Hepatocyte (in vitro differentiated cells): Measurements from ENCODE around the gene ENOX1. TPM values are rescaled to one million over a fixed set of nuclear protein-coding genes. Genes with fewer than 3 reads are reported as not detected.

Experiments used
- DNase-seq: peaks from one replicate; pipeline ENCODE4 v3.0.0-alpha.2; 2016; ENCODE audit warnings: low spot score
- H2AFZ ChIP-seq: fragments of 200-600 bp; sonication (generic); 2 replicates; pipeline ENCODE4 v1.6.0; 2016; ENCODE audit warnings: antibody characterized with exemption, mild to moderate bottlenecking
- H3K27ac ChIP-seq: fragments of 200-600 bp; sonication (generic); 2 replicates; pipeline ENCODE4 v1.5.1; 2016; ENCODE audit warnings: mild to moderate bottlenecking
- H3K27me3 ChIP-seq: fragments of 200-600 bp; sonication (generic); 2 replicates; pipeline ENCODE4 v1.6.1; 2016
- H3K36me3 ChIP-seq: fragments of 200-600 bp; sonication (generic); replicated peaks from 2 replicates; pipeline ENCODE4 v1.5.1; 2016; ENCODE audit warnings: low read depth; ENCODE audit not compliant: insufficient read depth
- H3K4me1 ChIP-seq: fragments of 200-600 bp; sonication (generic); 2 replicates; pipeline ENCODE4 v1.5.1; 2016; ENCODE audit warnings: mild to moderate bottlenecking, moderate library complexity; ENCODE audit not compliant: insufficient read depth
- H3K4me2 ChIP-seq: fragments of 200-600 bp; sonication (generic); 2 replicates; pipeline ENCODE4 v1.6.0; 2016
- H3K4me3 ChIP-seq: fragments of 200-600 bp; sonication (generic); 2 replicates; pipeline ENCODE4 v1.5.1; 2016; ENCODE audit warnings: mild to moderate bottlenecking
- H3K79me2 ChIP-seq: fragments of 200-600 bp; sonication (generic); 2 replicates; pipeline ENCODE4 v1.6.0; 2017; ENCODE audit warnings: mild to moderate bottlenecking
- H3K9me2 ChIP-seq: fragments of 200-600 bp; sonication (generic); replicated peaks from 2 replicates; pipeline ENCODE4 v1.6.0; 2017; ENCODE audit warnings: mild to moderate bottlenecking; ENCODE audit not compliant: insufficient read depth
- H3K9me3 ChIP-seq: fragments of 200-600 bp; sonication (generic); 2 replicates; pipeline ENCODE4 v1.5.1; 2016; ENCODE audit warnings: low read depth, mild to moderate bottlenecking
- H4K20me1 ChIP-seq: fragments of 200-600 bp; sonication (generic); 2 replicates; pipeline ENCODE4 v1.6.0; 2016; ENCODE audit warnings: mild to moderate bottlenecking; ENCODE audit not compliant: insufficient read depth, poor library complexity, severe bottlenecking
- EZH2 ChIP-seq: fragments of 200-600 bp; sonication (generic); IDR thresholded peaks from 2 replicates; pipeline ENCODE4 v1.6.1; 2016; ENCODE audit warnings: antibody characterized with exemption, mild to moderate bottlenecking, borderline replicate concordance
- EZH2phosphoT487 ChIP-seq: fragments of 200-600 bp; sonication (generic); IDR thresholded peaks from one replicate; pipeline ENCODE4 v1.6.1; 2018; ENCODE audit warnings: antibody characterized with exemption, mild to moderate bottlenecking, low read depth, moderate library complexity; ENCODE audit not compliant: unreplicated experiment, severe bottlenecking
- WGBS: methylation state at CpG from one replicate; pipeline ENCODE4 v1.1.6; 2016; ENCODE audit warnings: low lambda C conversion rate; ENCODE audit errors: missing lambda C conversion rate; 5-methylcytosine and 5-hydroxymethylcytosine counted together
- polyA plus RNA-seq: library from polyadenylated mRNA; unstranded; fragments of >200 nt; fragmentation: Nextera tagmentation; extraction: Ambion mirVana; gene quantifications from 2 replicates; pipeline ENCODE4 v1.2.1, GENCODE V29; 2016
- total RNA-seq: library from RNA; depleted of rRNA; stranded (reverse); fragments of >200 nt; gene quantifications from 2 replicates; pipeline ENCODE4 v1.2.3, GENCODE V29; 2014
- TF ChIP-seq, protein P1 (sequence below): fragments of 200-600 bp; sonication (generic); IDR thresholded peaks from 2 replicates; pipeline ENCODE4 v1.5.1; 2016; ENCODE audit warnings: antibody characterized with exemption, mild to moderate bottlenecking; ENCODE audit not compliant: poor library complexity

The ENOX1 gene
- total and polyA plus RNA-seq, 2 experiments from 2014 or later, result 2.4 to 4.0 TPM

DNA sequence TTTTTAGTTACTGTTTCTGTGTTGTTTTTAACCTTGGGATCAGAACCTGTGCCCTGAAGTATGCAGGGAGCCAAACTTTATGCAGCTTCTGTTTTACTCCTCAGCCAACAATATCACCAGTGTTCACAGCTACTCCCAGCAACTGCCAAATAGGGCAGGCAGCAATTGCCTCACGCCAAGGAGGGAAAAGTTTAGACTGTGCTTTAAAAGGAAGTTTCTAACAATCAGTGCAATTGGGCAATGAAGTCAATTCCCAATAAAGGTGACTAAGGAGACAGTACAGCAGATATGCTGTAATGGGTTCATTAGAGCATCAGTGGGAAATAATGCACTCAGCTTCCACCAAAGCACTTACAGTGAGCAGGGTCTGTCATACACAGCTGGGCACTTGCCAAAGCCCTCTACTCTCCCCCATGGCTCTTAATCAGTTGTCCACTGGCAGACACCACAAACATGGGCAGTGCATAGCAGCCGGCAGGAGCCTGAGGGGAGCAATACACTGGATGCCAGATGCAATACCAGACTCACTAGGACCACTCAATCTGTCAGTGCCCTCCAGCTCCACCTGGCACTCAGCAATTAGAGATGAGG is 19.3 kb downstream of the ENOX1 start:
- Histone ChIP-seq H3K4me2 (no peak overlapping the region), H3K79me2 (no peaks in the 10 kb centered on the region), H3K9me2 (no peaks in the 10 kb centered on the region), H2AFZ (no peak overlapping the region), H3K9me3 (no peaks in the 10 kb centered on the region), H3K27ac (no peak overlapping the region), H3K4me3 (no peak overlapping the region), H3K27me3 (no peaks in the 10 kb centered on the region), H4K20me1 (no peaks in the 10 kb centered on the region), H3K36me3 (no peaks in the 10 kb centered on the region), H3K4me1 (peaks cover 6% of the 10 kb centered on the region)
- TF ChIP-seq EZH2 (no peak), EZH2phosphoT487 (no peak)
- TF ChIP-seq, protein P1, sequence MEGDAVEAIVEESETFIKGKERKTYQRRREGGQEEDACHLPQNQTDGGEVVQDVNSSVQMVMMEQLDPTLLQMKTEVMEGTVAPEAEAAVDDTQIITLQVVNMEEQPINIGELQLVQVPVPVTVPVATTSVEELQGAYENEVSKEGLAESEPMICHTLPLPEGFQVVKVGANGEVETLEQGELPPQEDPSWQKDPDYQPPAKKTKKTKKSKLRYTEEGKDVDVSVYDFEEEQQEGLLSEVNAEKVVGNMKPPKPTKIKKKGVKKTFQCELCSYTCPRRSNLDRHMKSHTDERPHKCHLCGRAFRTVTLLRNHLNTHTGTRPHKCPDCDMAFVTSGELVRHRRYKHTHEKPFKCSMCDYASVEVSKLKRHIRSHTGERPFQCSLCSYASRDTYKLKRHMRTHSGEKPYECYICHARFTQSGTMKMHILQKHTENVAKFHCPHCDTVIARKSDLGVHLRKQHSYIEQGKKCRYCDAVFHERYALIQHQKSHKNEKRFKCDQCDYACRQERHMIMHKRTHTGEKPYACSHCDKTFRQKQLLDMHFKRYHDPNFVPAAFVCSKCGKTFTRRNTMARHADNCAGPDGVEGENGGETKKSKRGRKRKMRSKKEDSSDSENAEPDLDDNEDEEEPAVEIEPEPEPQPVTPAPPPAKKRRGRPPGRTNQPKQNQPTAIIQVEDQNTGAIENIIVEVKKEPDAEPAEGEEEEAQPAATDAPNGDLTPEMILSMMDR, result no peak
- WGBS, result 73% methylated on average over 2 of the region's 2 CpGs
- DNase-seq, result no peak

- Histone ChIP-seq H3K9me2 (no peaks in the 10 kb centered on the region), H2AFZ (no peak overlapping the region), H3K27ac (no peak overlapping the region), H3K4me3 (no peak overlapping the region), H3K27me3 (no peaks in the 10 kb centered on the region), H3K4me1 (peaks cover 6% of the 10 kb centered on the region), H3K4me2 (no peak overlapping the region), H3K36me3 (no peaks in the 10 kb centered on the region), H4K20me1 (no peaks in the 10 kb centered on the region), H3K9me3 (no peaks in the 10 kb centered on the region), H3K79me2 (no peaks in the 10 kb centered on the region)
- no peak for TF ChIP-seq EZH2phosphoT487
- TF ChIP-seq, protein P1, result no peak
- DNase-seq, result no peak
- WGBS, result 81% methylated on average over 5 of the region's 5 CpGs
These were observed 20.0 kb downstream of the ENOX1 start for GRCh38 chr13:43766725-43767124.

DNA sequence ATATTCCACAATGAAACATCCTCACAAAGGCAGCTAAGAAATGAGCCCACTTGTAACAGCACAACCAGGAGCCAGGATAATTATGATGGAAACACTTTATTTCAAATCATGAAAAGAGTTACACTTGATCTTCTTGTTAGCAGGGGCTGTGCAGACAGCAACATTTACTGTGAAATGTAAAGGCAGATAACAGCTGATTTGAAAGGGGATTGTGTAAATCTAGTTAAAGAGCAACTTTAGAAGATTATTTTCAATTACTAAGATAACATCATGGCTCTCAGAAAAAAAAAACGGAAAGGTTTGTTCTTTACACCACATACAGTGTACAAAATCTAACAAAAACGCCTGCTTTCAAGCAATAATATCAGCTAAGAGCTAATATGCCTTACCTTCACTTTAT is 22.4 kb downstream of the ENOX1 start:
- Histone ChIP-seq H3K4me1 (peaks cover 6% of the 10 kb centered on the region), H3K79me2 (no peaks in the 10 kb centered on the region), H3K36me3 (no peaks in the 10 kb centered on the region), H3K27ac (no peak overlapping the region), H3K9me3 (no peaks in the 10 kb centered on the region), H3K9me2 (no peaks in the 10 kb centered on the region), H3K4me3 (no peak overlapping the region), H3K27me3 (no peaks in the 10 kb centered on the region), H3K4me2 (no peak overlapping the region), H2AFZ (no peak overlapping the region), H4K20me1 (no peaks in the 10 kb centered on the region)
- TF ChIP-seq EZH2 (no peak), EZH2phosphoT487 (no peak)
- TF ChIP-seq, protein P1, result no peak
- no peak for DNase-seq
- 31% methylated on average over 2 of the region's 2 CpGs for WGBS
